GM21529 (cell line): ENCODE results near the gene ASCC3.
"Not testable (repeated sequence)": the region's sequence is repeated elsewhere in the genome, so short reads cannot be mapped to it uniquely, and the experiment has no call there.

ENCODE experiments used
- ATAC-seq: cut with Tn5 transposase; IDR thresholded peaks from one replicate; pipeline ENCODE4 v1.9.1; 2021; ENCODE audit not compliant: unreplicated experiment

The ASCC3 gene

DNA sequence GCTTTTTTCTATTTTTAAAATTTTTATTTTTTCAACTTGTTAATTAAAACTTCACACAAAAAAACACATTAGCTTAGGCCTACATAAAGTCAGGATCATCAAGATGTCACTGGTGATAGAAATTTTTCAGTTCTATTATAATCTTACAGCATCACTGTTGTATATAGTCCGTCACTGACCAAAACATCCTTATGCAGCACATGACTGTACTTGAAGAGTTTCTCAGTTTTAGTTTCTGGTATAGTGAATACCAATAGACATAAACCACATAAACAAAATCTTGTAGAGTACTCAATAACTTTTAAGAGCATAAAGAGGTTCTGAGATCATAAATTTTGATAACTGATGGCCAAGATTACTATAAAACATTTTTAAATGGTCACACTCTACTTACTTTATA lies 71.8 kb downstream of the ASCC3 start:
- no peak for ATAC-seq

DNA sequence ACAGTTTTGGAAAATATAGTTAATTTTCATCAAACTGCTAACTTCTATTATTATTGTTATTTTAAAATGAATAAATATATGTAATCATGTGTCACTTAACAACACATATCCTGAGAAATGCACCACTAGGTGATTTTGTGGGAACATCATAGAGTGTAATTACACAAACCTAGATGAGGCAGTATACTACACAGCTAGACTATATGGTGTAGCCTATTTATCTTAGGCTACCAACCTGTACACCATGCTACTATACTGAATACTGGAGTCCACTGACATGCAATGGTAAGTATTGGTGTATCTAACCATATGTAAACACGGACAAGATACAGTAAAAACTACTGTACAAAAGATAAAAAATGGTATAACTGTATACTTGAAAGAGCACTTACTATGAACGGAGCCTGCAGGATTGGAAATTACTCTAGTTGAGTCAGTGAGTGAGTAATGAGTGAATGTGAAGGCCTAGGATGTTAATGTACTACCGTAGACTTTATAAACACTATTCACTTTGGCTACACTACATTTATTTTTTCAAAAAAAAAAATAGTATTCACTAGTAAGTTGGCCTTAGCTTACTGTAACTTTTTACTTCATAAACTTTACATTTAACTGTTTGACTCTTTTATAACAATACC lies 72.4 kb downstream of the ASCC3 start:
- no peak for ATAC-seq

DNA sequence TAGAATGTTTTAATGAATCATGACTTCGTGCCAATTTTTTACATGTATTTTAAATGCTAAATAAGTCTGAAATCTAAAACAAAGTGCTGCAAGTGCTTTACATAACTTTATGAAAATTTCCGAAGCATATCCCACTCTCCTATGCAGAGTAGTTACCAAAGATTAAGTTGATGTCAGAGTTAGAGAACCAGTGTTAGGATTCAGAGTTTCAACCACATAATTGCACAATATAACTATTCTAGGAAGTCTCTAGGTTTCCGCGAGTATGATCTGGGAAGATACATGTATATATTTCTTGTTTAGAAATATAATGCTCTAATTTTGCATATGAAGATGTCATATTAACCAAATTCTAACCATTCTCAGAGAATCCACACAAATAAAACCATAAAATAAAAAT lies 74.8 kb downstream of the ASCC3 start:
- ATAC-seq: no peak

DNA sequence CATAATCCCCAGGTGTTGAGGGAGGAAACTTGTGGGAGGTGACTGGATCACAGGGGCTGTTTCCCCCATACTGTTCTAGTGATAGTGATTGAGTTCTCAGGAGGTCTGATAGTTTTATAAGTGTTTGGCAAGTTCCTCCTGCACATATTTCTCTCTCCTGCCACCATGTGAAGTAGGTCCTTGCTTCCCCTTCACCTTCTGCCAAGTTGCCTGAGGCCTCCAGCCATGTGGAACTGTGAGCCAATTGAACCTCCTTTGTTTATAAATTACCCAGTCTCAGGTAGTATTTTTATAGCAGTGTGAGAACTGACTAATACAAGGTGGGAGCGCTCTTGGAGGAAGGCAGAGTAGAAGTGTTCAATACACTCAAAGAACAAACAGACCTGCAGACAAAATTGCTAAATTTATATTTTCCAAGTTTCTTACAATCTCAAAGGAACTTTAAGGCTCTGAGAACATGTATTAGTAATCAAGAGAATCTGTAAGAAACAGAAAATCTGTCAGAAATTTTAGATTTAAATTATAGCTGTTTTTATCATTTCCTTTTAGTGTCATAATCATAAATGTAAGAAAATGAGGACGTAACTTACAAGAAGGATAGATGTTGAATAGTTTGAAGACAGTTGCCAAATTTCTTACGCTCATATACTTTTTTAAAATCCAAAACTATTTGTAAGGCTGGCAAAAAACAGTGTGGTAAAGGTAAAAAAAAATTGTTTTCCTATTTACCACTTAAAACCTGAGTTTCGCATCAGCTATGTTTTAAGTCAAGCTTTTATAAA lies 77.7 kb downstream of the ASCC3 start:
- no peak for ATAC-seq

DNA sequence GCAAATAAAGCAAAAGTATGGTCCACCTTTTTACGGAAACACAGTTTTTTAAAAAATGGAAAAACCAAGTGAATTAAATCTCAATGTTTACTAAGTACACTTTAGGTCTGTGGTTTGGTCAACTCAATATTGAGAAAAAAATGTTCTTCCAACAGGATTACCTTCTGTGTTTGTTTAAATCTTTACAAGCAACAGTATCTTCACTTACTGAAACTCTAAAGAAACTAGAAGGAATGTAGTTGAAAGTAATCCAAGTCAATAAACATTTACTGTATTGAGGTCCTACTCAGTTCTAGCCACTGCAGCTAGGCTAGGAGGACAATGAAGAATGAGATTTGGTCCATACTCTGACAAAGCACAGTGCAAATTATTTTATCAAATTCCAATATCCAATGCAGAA lies 80.1 kb downstream of the ASCC3 start:
- no peak for ATAC-seq

DNA sequence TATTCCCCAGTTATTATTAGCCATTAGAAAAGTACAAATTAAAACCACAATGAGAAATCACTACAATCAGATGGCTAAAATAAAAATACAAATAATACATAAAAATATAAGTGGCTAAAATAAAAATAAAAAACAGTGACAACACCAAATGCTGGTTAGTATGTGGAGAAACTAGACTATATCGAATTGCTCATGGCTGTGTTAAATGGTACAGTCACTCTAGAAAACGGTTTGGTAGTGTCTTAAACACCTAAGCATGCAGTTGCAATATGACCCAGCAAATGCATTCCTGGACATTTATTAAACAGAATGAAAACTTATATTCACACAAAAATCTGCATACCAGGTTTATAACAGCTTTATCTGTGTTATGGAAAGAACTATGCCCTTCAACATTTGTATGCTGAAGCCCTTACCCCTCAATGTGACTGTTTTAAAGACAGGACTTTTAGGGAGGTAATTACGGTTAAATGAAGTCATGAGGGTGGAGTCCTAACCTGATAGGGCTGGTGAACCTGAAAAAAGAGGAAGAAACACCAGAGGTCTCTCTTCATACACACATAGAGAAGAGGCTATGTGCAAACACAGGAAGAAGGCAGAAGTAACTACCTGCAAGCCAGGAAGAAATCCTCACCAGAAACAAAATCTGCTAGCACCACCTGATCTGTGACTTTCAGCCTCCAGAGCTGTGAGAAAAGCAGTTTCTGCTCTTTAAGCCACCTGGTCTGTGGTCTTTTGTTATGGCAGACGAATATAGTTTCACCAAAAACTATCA lies 84.9 kb downstream of the ASCC3 start:
- ATAC-seq: peak; percentile 94

DNA sequence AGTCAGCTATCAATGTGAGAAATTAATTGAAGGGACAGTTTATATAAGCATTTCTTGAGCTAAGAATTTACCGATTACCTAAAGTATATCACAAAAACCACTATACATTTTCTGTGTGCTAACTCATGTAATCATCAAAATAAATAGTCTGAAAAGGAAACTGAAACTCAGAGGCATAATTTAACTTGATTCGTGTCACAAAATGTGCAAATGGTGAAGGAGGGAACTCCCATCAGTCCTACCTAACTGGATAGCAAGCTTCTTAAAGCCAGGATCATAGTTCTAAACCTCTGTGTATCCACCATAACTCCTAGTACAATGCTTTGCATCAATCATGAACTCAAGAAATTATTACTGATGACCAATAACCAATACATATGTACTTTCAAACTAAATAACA lies 91.0 kb downstream of the ASCC3 start:
- ATAC-seq: no peak

DNA sequence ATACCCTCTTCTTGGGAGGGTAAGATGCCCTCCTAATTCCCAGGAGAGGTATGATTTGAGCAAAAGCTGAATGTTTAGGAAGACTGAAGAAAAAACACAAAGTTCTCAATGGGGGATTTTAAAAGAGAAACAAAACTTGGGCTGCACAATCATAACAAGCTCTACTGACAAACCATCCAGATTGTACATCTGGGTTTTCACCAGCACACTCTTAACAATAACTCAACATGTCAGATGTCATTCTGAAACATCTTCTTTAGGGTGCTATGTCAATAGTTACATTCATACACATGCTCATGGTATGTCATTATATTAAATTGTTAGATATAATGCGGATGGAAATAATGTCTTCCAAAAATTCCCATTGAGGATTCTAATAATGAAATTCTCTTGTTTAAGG lies 95.1 kb downstream of the ASCC3 start:
- no peak for ATAC-seq

DNA sequence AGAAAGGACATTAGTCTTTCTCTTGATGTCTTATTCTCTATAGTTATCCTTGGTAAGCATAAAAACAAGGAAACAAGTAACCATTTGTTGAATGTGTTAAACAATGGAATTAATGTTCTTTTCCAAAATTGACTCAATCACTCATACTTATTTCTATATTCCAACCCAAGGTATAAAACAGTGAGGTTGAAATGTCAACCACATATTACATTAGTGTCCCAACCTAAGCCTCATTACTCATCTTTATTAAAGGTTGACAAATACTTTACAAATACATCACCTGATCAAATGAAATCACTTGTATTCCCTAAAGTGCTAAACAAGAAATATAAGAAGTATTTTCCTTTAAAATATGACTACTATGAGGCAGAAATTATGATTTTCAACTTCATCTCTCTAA lies 100.5 kb downstream of the ASCC3 start:
- ATAC-seq: no peak

DNA sequence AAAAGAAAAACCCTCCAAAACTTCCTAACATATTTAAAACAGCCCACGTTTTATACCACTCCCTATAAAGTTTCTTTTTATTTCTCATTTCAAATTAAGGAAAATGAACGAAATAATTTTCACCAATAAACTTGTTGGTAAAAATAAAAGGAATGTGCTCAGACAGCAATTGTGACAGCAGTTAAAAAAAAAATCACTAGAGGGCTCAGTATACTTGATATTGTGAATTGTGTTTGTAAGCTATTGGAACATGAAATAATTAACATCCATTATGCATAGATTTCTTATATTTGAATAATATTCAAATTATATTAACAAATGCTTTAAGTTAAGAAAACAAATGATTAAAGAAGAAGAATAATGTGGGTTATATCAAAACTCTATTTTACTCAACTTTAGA lies 105.5 kb downstream of the ASCC3 start:
- ATAC-seq: no peak

DNA sequence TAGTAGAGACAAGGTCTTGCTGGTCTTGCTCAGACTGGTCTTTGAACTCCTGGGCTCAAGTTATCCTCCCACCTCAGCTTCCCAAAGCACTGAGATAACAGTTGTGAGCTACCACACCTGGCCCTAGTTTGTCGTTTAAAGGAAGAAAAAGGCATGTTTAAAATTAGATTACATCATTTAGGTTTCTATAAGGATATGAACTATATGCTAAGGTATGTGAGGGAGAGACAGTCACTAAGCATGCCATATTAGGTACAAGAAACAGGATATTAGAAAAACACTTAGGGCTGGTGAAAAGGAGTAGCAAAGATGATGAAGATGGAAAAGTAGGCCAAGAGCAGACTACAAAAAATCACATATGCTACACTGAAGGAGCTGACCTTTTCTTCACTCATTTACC lies 106.4 kb downstream of the ASCC3 start:
- ATAC-seq: no peak

DNA sequence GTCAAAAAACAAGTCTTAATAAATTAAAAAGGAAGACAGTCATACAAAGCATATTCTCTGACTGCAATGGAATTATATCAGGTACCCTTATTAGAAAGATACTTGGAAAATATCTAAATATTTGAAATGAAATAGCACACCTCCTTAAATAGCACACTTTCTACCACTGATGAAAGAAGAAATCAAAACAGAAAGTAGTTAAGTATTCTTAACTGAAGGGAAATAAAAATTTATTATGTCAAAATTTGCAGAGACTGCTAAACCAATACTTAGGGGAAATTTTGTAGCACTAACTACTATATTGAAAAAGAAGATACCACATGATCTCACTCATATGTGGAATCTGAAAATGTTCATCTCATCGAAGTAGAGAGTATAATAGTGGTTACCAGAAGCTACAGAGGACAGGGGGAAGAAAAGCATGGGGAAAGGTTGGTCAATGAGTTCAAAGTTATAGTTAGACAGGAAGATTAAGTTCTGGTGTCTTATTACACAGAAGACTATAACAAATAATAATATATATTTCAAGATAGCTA lies 112.2 kb downstream of the ASCC3 start:
- no peak for ATAC-seq

DNA sequence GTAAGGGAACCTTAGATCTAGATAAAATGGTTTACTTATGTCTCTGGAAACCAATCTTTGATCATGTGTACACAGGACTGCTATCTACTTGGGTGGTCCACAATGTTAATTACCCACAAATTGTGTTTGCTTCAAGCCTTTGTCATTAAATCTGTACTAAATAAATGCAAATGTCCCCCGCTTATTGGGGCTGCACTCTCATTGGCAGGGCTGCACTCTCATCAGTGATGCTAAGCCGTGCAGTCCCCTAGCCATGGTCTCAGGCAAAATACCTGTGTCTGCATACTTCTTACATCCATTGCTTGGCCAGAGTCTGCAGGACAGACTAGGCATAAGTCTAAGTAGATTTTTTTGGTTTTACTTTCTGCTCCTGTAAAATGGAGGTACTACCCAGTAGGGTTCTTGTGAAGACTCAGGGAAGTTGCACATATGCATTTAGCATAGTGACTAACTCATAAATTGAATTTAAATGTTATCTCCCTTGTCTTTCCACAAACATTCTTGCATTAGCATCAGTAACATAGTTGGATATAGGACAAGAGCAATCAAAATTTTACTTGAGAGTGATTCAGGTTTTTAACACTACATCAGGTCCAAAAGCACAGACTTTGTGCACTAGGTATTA lies 117.4 kb downstream of the ASCC3 start:
- no peak for ATAC-seq

DNA sequence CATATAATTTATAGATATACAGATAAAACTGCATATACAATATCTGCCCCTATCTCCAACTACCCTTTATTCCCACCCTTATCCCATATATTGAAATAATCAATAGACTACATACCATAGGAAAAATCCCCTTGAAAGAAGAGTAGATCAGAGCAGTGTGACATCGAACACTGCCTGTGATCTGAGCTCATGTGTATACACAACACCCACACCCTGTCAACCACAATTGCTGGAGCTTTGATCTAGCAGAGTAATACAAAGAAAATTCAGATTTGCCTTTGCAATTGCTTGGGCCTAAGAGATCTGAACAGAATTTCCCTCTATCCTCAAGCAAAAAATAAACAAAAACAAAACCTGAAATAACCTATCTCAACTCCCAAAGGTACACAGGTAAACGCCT lies 119.3 kb downstream of the ASCC3 start:
- no peak for ATAC-seq

DNA sequence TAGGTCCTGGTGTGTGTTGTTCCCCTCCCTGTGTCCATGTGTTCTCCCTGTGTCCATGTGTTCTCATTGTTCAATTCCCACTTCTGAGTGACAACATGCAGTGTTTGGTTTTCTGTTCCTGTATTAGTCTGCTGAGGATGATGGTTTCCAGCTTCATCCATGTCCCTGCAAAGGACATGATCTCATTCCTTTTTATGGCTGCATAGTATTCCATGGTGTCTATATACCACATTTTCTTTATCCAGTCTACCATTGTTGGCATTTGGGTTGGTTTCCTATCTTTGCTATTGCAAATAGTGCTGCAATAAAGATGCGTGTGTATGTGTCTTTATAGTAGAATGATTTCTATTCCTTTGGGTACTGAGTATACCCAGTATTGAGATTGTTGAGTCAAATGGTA lies 122.7 kb downstream of the ASCC3 start:
- ATAC-seq: not testable (repeated sequence)

DNA sequence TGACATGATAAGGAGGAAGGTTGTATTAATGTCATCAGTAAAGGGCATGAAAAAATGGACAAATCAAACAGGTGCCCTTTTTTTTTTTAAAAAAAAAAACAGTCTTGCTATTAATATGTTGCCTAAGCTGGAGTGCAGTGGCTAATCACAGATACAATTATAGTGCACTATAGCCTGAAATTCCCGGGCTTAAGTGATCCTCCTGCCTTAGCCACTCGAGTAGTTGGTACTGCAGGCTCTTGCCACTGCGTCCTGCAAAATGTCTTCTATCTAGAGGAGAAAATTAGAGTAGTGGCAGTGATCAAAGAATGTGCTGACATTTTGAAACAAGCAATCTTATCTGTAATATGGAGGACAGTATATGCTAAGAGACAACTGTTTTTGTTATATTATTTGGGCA lies 127.7 kb downstream of the ASCC3 start:
- no peak for ATAC-seq

DNA sequence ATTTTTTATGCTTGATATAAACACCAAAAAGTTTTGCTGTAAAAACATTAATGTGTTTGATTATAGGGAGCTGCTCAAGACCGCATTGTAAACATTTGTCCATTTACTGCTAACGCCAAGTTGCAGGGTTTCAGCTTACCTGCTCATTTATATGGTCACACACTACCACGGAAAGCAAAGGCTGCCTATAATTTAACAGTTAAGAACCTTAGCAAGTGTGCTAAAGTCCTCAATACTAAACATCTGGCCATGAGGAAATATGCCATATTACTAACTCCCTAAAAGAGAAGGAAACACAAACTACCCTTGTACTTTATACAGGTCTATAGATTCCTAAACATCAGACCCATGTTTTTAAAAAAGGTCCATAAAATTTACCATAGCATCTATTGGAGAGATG lies 129.5 kb downstream of the ASCC3 start:
- no peak for ATAC-seq

DNA sequence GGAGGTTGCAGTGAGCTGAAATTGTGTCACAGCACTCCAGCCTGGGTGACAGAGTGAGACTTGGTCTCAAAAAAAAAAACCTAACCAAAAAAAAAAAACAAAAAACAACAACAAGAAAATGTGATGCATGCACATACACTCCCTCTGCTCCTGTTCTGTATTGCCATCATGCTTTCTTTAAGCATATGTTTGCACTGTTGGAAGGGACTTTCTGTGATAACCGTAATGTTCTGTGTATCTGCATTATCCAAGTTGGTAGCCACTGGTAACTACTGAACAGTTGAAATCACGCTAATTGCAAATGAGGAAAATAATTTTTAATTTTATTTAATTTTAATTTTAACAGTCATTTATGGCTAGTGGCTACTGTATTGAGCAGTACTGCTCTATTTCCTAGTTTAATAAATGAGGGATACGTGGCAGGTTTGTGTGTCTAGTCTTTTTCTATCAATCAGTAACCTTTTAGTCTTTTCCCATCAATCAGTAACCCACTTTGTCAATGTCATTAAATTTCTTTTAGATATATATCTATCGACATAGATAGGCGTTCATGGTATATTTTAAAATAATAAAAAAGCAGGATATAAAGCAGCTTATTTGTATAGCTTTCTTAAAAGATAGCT lies 135.6 kb downstream of the ASCC3 start:
- ATAC-seq: no peak

DNA sequence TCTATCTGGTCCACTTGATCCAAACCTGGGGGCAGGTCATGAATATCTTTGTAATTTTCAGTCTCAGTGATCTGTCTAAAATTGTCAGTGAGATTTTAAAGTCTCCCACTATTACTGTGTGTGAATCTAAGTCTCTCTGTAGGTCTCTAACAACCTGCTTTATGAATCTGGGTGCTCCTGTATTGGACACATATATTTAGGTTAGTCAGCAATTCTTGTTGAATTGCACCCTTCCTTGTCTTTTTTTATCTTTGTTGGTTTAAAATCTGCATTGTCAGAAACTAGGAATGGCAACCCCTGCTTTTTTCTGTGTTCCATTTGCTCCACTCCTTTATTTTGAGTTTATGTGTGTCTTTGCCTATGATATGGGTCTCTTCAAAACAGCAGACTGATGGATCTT lies 140.7 kb downstream of the ASCC3 start:
- ATAC-seq: no peak

DNA sequence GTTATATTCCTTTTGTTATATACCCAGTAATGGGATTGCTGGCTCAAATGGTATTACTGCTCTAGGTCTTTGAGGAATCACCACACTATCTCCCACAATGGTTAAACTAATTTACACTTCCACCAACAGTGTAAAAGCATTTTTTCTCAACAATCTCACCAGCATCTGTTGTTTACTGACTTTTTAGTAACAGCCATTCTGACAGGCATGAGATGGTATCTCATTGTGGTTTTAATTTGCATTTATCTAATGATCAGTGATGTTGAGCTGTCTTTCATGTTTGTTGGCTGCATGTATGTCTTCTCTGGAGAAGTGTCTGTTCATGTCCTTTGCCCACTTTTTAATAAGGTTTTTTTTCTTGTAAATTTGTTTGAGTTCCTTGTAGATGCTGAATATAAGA lies 143.4 kb downstream of the ASCC3 start:
- ATAC-seq: not testable (repeated sequence)

DNA sequence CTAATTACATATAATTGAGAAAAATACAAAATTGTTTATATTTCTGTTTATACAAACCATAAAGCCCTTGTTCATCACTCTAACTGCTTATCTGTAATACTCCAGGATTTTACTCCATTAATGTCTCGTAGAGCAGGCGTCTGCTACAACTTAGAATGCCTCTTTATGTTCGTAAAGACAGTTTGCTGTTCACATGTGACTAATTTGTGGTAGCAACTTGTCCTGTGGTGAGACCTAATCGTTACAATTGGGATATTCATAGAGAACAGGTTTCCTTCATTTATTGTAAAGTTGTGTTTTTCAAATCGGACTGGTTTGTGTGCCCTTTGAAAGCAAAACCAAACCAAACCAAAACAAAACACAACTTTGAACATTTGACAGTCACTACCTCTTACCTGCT lies 149.7 kb downstream of the ASCC3 start:
- no peak for ATAC-seq
